K562 (cell line): ENCODE results near the gene PHYKPL. TPM values are rescaled to one million over a fixed set of nuclear protein-coding genes. Genes with fewer than 3 reads are reported as not detected.

ENCODE experiments used
- ATAC-seq: fragments of 200-7000 bp; cut with Tn5 transposase; 3 replicates; pipeline ENCODE4 v1.9.1; 2020; ENCODE audit warnings: moderate library complexity
- BruUV-seq: library from RNA; stranded (reverse); fragments of 400-500 nt; replicated peaks from 2 replicates; lab custom pipeline; 2021; lab: Mats Ljungman, UMichigan
- CTCF ChIA-PET: fragments of 300-600 bp; formaldehyde crosslinking; extraction: SDS; loops from one replicate; lab custom pipeline; 2021; ENCODE audit warnings: low intra/inter-chr PET ratio; lab: Yijun Ruan, JAX
- POLR2A ChIA-PET: fragments of 300-600, 350-650 bp; sonication (Branson Sonifier 250); formaldehyde crosslinking; extraction: SDS; loops from one replicate; lab custom pipeline; 2021; ENCODE audit warnings: antibody characterized with exemption, inconsistent platforms; lab: Yijun Ruan, JAX
- DNase-seq, 4 experiments: peaks; one replicate each; pipeline versions ENCODE4 v3.0.0 to v3.0.0-alpha.2; 2011 to 2018; ENCODE audit warnings: low spot score in 3 of 4, mixed read lengths in 3 of 4; ENCODE audit errors: extremely low read depth in 1 of 4
- FAIRE-seq: peaks from 2 replicates; lab custom pipeline; 2011; peaks lifted over from hg19 to GRCh38; lab: Jason Lieb, UNC
- H2AFZ ChIP-seq: 2 replicates; pipeline ENCODE4 v1.6.0; 2011; ENCODE audit warnings: low read depth, low read length, control low read depth, inconsistent platforms
- H3K27ac ChIP-seq: fragments of 200-600 bp; 3 replicates; pipeline ENCODE4 v1.8.0; 2011; ENCODE audit warnings: low read depth, mild to moderate bottlenecking, control low read depth, inconsistent platforms, low read length, moderate library complexity, mixed read lengths; ENCODE audit errors: extremely low read depth
- H3K27me3 ChIP-seq, 2 experiments: fragments of 300-600 bp in 1 of 2; 2 replicates in 1 of 2; 3 replicates in 1 of 2; pipeline versions ENCODE4 v1.6.0 to v1.8.0; 2011; ENCODE audit warnings: inconsistent platforms in 2 of 2, low read length in 2 of 2, mild to moderate bottlenecking in 1 of 2, mixed read lengths in 1 of 2, moderate library complexity in 1 of 2; ENCODE audit not compliant: control insufficient read depth in 2 of 2, insufficient read depth in 2 of 2
- H3K36me3 ChIP-seq: fragments of 300-600 bp; 3 replicates; pipeline ENCODE4 v1.8.0; 2011; ENCODE audit warnings: mild to moderate bottlenecking, low read length, inconsistent platforms; ENCODE audit not compliant: control insufficient read depth, insufficient read depth
- H3K4me1 ChIP-seq, 2 experiments: fragments of 200-600 bp in 1 of 2; replicated peaks in 1 of 2; 2 replicates in 1 of 2; 3 replicates in 1 of 2; pipeline versions ENCODE4 v1.5.1 to v1.8.0; 2011; ENCODE audit warnings: inconsistent platforms in 2 of 2, low read length in 2 of 2, mild to moderate bottlenecking in 1 of 2, mixed read lengths in 1 of 2, moderate library complexity in 1 of 2; ENCODE audit not compliant: control insufficient read depth in 2 of 2, insufficient read depth in 2 of 2
- H3K4me2 ChIP-seq: 2 replicates; pipeline ENCODE4 v1.6.1; 2011; ENCODE audit warnings: low read length, control low read depth, inconsistent platforms, mixed read lengths; ENCODE audit not compliant: insufficient read depth
- H3K4me3 ChIP-seq: fragments of 200-600 bp; sonication (generic), shearing (Covaris generic); 2 replicates; pipeline ENCODE4 v1.5.1; 2016; ENCODE audit warnings: control low read depth, inconsistent platforms
- H3K79me2 ChIP-seq: fragments of 200-600 bp; 3 replicates; pipeline ENCODE4 v1.8.0; 2011; ENCODE audit warnings: low read length, inconsistent platforms; ENCODE audit not compliant: control insufficient read depth, insufficient read depth
- H3K9ac ChIP-seq, 2 experiments: 2 replicates each; pipeline versions ENCODE4 v1.6.0 to v1.6.1; 2011; ENCODE audit warnings: low read depth in 2 of 2, low read length in 2 of 2, control low read depth in 1 of 2, inconsistent platforms in 1 of 2, mild to moderate bottlenecking in 1 of 2, mixed read lengths in 1 of 2; ENCODE audit not compliant: insufficient read depth in 1 of 2
- H3K9me1 ChIP-seq: one replicate; pipeline ENCODE4 v1.6.0; 2011; ENCODE audit warnings: inconsistent platforms, mild to moderate bottlenecking, low read length, moderate library complexity; ENCODE audit not compliant: control insufficient read depth, insufficient read depth
- H3K9me3 ChIP-seq: replicated peaks from 2 replicates; pipeline ENCODE4 v1.5.1; 2011; ENCODE audit warnings: low read depth, low read length, inconsistent platforms; ENCODE audit not compliant: control insufficient read depth, insufficient read depth
- H4K20me1 ChIP-seq: replicated peaks from 2 replicates; pipeline ENCODE4 v1.6.1; 2011; ENCODE audit warnings: low read length, inconsistent platforms, mixed read lengths; ENCODE audit not compliant: control insufficient read depth, insufficient read depth
- JUNB ChIP-seq: fragments of 450-650 bp; formaldehyde crosslinking; conservative IDR thresholded peaks from 2 replicates; pipeline ENCODE4 v1.4.0; 2020; ENCODE audit warnings: mild to moderate bottlenecking
- MEIS2 ChIP-seq: fragments of 450-650 bp; IDR thresholded peaks from 2 replicates; pipeline ENCODE4 v1.6.1; 2014; ENCODE audit warnings: mild to moderate bottlenecking; ENCODE audit not compliant: partially characterized antibody
- MGA ChIP-seq: fragments of 450-650 bp; IDR thresholded peaks from 2 replicates; pipeline ENCODE4 v1.6.1; 2016; ENCODE audit warnings: mild to moderate bottlenecking, moderate library complexity
- RFX1 ChIP-seq: fragments of 450-650 bp; IDR thresholded peaks from 2 replicates; pipeline ENCODE4 v1.6.1; 2016; ENCODE audit warnings: mild to moderate bottlenecking, moderate library complexity
- SIN3B ChIP-seq: fragments of 450-650 bp; IDR thresholded peaks from 2 replicates; pipeline ENCODE4 v1.6.1; 2017; ENCODE audit warnings: low read depth, mild to moderate bottlenecking, moderate library complexity
- SRSF7 ChIP-seq: fragments of 200-400 bp; formaldehyde crosslinking; optimal IDR thresholded peaks from 2 replicates; pipeline ENCODE3; 2017; ENCODE audit warnings: mild to moderate bottlenecking, low read depth, low read length
- THRA ChIP-seq: fragments of 450-650 bp; IDR thresholded peaks from 2 replicates; pipeline ENCODE4 v1.6.1; 2017; ENCODE audit warnings: mild to moderate bottlenecking, moderate library complexity
- ZNF41 ChIP-seq: fragments of 250-450 bp; sonication (Bioruptor Pico); conservative IDR thresholded peaks from 2 replicates; pipeline ENCODE4 v1.4.0; 2020; ENCODE audit warnings: mild to moderate bottlenecking
- ZNF695 ChIP-seq: fragments of 450-650 bp; formaldehyde crosslinking; IDR thresholded peaks from 2 replicates; pipeline ENCODE4 v1.4.0; 2020; ENCODE audit warnings: mild to moderate bottlenecking, moderate library complexity
- WGBS: fragments of 100-300 bp; shearing (Covaris generic); methylation state at CpG from one replicate; pipeline ENCODE4 v1.1.6; 2016; ENCODE audit warnings: low coverage, mixed read lengths; ENCODE audit not compliant: insufficient coverage; ENCODE audit errors: missing lambda C conversion rate; 5-methylcytosine and 5-hydroxymethylcytosine counted together
- in situ Hi-C: fragments of 300-500 bp; cut with MboI; formaldehyde crosslinking; loops from 4 replicates; pipeline ENCODE4 v1.15.0; 2018; ENCODE audit warnings: inconsistent platforms, mixed read lengths
- intact Hi-C: fragments of 100-400 bp; cut with micrococcal nuclease; formaldehyde crosslinking; loops from 2 replicates; pipeline ENCODE4 v1.14.2; 2022
- polyA plus RNA-seq, 8 experiments: library from polyadenylated mRNA; depleted of rRNA in 4 of 8; stranded (reverse) in 5 of 8; unstranded in 3 of 8; fragments of >200 nt; fragmentation: Nextera tagmentation in 2 of 8; fragmentation: Illumina TruSeq in 1 of 8; extraction: Ambion mirVana in 2 of 8; extraction: Trizol in 1 of 8; gene quantifications; 2 replicates each; pipeline versions ENCODE4 v1.2.1 to v1.2.3, GENCODE V29; 2011 to 2014; ENCODE audit warnings: inconsistent platforms in 1 of 8, missing spikeins in 1 of 8
- total RNA-seq, 7 experiments: library from RNA; depleted of rRNA in 6 of 7; stranded (reverse); fragments of >200 nt in 6 of 7; fragmentation: Illumina TruSeq in 2 of 7; extraction: Trizol in 2 of 7; gene quantifications; 2 replicates each; pipeline versions ENCODE4 v1.2.1 to v1.2.3, GENCODE V29; 2011 to 2021; ENCODE audit warnings: low replicate concordance in 1 of 7

Gene PHYKPL
- total and polyA plus RNA-seq, 9 of the 15 experiments (the other 6 are each of a cell fraction or from before 2014, with no cell fraction given), result 4.7 to 34.7 (median 18.6) TPM

GRCh38 chr5:178218827-178219226, 13.8 kb downstream of the PHYKPL start:
- Histone ChIP-seq H3K9me3 (no peaks in the 10 kb centered on the region), H2AFZ (no peak overlapping the region), H3K4me2 (no peak overlapping the region), H3K79me2 (no peaks in the 10 kb centered on the region), H3K4me3 (no peak overlapping the region), H3K36me3 (peaks cover 78% of the 10 kb centered on the region; the same call in 2 of the 3 replicates), H3K27me3 (no peaks in the 10 kb centered on the region), H3K4me1 (peaks cover 7 to 22% of the 10 kb centered on the region in 2 experiments; a peak in 3 of 5 replicates), H3K9me1 (peaks cover 5% of the 10 kb centered on the region), H3K9ac (no peak overlapping the region), H3K27ac (no peak overlapping the region), H4K20me1 (peaks cover 9% of the 10 kb centered on the region)
- DNase-seq (no peak), ATAC-seq (no peak), FAIRE-seq (no peak)
- ChIA-PET CTCF (no interaction called here), POLR2A (interaction anchor here (1.3 kb wide), 1 partner anchor 12 kb away, joined by 5 read pairs; no protein-coding TSS in a partner anchor)
- 83% methylated on average over 3 of the region's 3 CpGs for WGBS
- in situ Hi-C loops, result no loop called here
- no TSS peak for BruUV-seq
- intact Hi-C loops, result no loop called here
- TF ChIP-seq THRA (no peak), RFX1 (no peak), ZNF695 (CRISPR knock-in tag) (no peak), SIN3B (no peak), ZNF41 (CRISPR knock-in tag) (no peak), JUNB (CRISPR knock-in tag) (no peak), MEIS2 (no peak), SRSF7 (no peak), MGA (no peak)
